ENCODE results near the gene ELMO1.

GRCh38 chr7:36847946-36848345 is 600.7 kb downstream of the ELMO1 start:
- TF ChIP-seq, protein P1, sequence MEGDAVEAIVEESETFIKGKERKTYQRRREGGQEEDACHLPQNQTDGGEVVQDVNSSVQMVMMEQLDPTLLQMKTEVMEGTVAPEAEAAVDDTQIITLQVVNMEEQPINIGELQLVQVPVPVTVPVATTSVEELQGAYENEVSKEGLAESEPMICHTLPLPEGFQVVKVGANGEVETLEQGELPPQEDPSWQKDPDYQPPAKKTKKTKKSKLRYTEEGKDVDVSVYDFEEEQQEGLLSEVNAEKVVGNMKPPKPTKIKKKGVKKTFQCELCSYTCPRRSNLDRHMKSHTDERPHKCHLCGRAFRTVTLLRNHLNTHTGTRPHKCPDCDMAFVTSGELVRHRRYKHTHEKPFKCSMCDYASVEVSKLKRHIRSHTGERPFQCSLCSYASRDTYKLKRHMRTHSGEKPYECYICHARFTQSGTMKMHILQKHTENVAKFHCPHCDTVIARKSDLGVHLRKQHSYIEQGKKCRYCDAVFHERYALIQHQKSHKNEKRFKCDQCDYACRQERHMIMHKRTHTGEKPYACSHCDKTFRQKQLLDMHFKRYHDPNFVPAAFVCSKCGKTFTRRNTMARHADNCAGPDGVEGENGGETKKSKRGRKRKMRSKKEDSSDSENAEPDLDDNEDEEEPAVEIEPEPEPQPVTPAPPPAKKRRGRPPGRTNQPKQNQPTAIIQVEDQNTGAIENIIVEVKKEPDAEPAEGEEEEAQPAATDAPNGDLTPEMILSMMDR (IDR thresholded peaks at IDR 0.05) = no peak
- TF ChIP-seq EP300 (IDR thresholded peaks at IDR 0.05) (no peak), POLR2A (IDR thresholded peaks at IDR 0.05) (no peak)

Data from ovary (tissue), 3 donors.